Heart left ventricle (tissue), 13 donors: ENCODE measurements around the gene COL26A1.

Experiments used
- POLR2A ChIP-seq, 2 donors: fragments of 450-650 bp; IDR thresholded peaks; one replicate each; pipeline ENCODE4 v1.6.1; 2017; ENCODE audit warnings: antibody characterized with exemption in 2 of 2, mild to moderate bottlenecking in 2 of 2, moderate library complexity in 2 of 2
- TF ChIP-seq, protein P1 (sequence below), 12 donors: fragments of 200-600 bp; sonication (generic) in 4 of 12; IDR thresholded peaks; one replicate each; pipeline versions ENCODE4 v1.5.0 to v1.8.0; 2018 to 2022; ENCODE audit warnings: antibody characterized with exemption in 12 of 12, mild to moderate bottlenecking in 5 of 12
- donor health status: ischemic (EF 13 %, LVEDD 7.1; RV severe dilation, severe dysfunction).
- donor health status: DM: no; HTN: yes; CAD: no.
- donor health status: DM: no; HTN: no; CAD: no.
- donor health status: ischemic (EF 25% LVEDD 6.9; RV normal size, moderate dysfunction).
- donor health status: ischemic (EF 25% LVEDD 5.7; RV mildly dilated, moderate dysfunction).
- donor health status: ischemic (EF 35%, LVEDD 5.7; RV mildly dilated, moderate dysfunction).
- donor health status: nonischemic (EF 11% LVEDD 7.7; RV severe dilation, severe dysfunction).
- donor health status: DM: yes; HTN: yes; CAD: no.
- donor health status: PGD.
- donor health status: ischemic (EF 29% LVEDD 5.4; RV normal size, mild dysfunction).
- donor health status: nonischemic (EF 23%, LVEDD 6.1; RV moderate dilation, normal function).

DNA sequence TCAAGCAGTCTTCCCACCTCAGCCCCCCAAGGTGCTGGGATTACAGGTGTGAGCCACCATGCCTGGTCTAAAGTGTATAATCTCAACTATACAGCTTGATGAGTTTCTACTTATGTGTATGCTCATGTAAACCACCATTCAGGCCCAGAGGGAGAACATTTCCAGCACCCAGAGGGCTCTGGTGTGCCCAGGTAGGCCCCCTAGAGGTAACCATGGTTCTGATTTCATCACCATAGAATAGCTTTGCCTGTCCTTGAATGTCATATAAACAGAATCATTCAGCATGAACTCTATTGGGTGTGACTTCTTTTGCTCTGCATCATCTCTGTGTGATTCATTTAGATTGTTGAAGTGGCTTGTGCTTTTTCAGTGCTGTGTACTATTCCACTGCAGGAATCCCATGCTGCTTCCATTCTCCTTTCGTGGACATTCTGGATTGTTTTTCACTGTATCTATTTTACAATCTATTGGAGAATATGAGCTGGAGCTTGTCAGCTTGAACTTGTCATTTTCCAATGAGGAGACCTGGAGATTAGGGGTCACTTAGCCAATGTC, 35.2 kb downstream of the COL26A1 start:
- TF ChIP-seq, protein P1, sequence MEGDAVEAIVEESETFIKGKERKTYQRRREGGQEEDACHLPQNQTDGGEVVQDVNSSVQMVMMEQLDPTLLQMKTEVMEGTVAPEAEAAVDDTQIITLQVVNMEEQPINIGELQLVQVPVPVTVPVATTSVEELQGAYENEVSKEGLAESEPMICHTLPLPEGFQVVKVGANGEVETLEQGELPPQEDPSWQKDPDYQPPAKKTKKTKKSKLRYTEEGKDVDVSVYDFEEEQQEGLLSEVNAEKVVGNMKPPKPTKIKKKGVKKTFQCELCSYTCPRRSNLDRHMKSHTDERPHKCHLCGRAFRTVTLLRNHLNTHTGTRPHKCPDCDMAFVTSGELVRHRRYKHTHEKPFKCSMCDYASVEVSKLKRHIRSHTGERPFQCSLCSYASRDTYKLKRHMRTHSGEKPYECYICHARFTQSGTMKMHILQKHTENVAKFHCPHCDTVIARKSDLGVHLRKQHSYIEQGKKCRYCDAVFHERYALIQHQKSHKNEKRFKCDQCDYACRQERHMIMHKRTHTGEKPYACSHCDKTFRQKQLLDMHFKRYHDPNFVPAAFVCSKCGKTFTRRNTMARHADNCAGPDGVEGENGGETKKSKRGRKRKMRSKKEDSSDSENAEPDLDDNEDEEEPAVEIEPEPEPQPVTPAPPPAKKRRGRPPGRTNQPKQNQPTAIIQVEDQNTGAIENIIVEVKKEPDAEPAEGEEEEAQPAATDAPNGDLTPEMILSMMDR (IDR thresholded peaks at IDR 0.05): no peak
- TF ChIP-seq POLR2A (IDR thresholded peaks at IDR 0.05): no peak
